ENCODE results near the gene C20orf173. TPM values are rescaled to one million over a fixed set of nuclear protein-coding genes. Genes with fewer than 3 reads are reported as not detected.

C20orf173 gene
- polyA plus RNA-seq, 1 of the 3 experiments (the other 2 are of a cell fraction): not detected

DNA sequence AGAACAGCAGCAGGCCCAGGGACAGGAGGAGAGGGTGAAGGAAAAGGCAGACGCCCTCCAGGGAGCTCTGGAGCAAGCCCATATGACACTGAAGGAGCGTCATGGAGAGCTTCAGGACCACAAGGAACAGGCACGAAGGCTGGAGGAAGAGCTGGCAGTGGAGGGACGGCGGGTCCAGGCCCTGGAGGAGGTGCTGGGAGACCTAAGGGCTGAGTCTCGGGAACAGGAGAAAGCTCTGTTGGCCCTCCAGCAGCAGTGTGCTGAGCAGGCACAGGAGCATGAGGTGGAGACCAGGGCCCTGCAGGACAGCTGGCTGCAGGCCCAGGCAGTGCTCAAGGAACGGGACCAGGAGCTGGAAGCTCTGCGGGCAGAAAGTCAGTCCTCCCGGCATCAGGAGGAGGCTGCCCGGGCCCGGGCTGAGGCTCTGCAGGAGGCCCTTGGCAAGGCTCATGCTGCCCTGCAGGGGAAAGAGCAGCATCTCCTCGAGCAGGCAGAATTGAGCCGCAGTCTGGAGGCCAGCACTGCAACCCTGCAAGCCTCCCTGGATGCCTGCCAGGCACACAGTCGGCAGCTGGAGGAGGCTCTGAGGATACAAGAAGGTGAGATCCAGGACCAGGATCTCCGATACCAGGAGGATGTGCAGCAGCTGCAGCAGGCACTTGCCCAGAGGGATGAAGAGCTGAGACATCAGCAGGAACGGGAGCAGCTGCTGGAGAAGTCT lies 25.5 kb downstream of the C20orf173 start:
- Histone ChIP-seq H3K9me2 (no peaks in the 10 kb centered on the region), H4K20me1 (ENCODE audit: insufficient read depth) (no peaks in the 10 kb centered on the region), H3K27me3 (ENCODE audit: insufficient read depth) (no peaks in the 10 kb centered on the region), H3K4me2 (no peak overlapping the region), H3F3A (replicated peaks; ENCODE audit: insufficient read depth) (no peaks in the 10 kb centered on the region), H3K4me1 (ENCODE audit: control insufficient read depth in 1 of 2, insufficient read depth in 2 of 2, low read depth in 1 of 2, low read length in 1 of 2) (peaks cover 0 to 2% of the 10 kb centered on the region in 2 experiments; a peak in 1 of 4 replicates), H3K27ac (ENCODE audit: low read depth in 2 of 2, low read length in 1 of 2) (no peak overlapping the region; a peak in 1 of 4 replicates), H3K9ac (no peak overlapping the region), H2AFZ (ENCODE audit: low read depth) (no peak overlapping the region), H3K9me3 (no peaks in the 10 kb centered on the region), H3K36me3 (replicated peaks in 1 of 2; ENCODE audit: control insufficient read depth in 1 of 2, insufficient read depth in 2 of 2, low read length in 1 of 2) (peaks cover 17 to 70% of the 10 kb centered on the region in 2 experiments), H3K79me2 (ENCODE audit: insufficient read depth) (no peaks in the 10 kb centered on the region), H3K4me3 (ENCODE audit: low read depth in 2 of 2, low read length in 1 of 2) (no peak overlapping the region)
- ChIA-PET POLR2A (interaction anchor here (1.3 to 1.6 kb wide), 2 partner anchors 12 to 49 kb away, joined by 4 to 9 read pairs; partner anchors contain the start of gene CEP250), CTCF (interaction anchor here (1.8 to 1.9 kb wide), 2 partner anchors 8 to 40 kb away, joined by 5 to 8 read pairs; no protein-coding TSS in a partner anchor)
- 91% methylated on average over 8 of the region's 16 CpGs for WGBS (ENCODE audit: low lambda C conversion rate)
- no peak for DNase-seq
- TF ChIP-seq YY1 (IDR thresholded peaks at IDR 0.05; ENCODE audit: low read depth) (no peak), SMC3 (IDR thresholded peaks at IDR 0.05; ENCODE audit: low read depth, low read length) (no peak), EP300 (IDR thresholded peaks at IDR 0.05; ENCODE audit: borderline replicate concordance in 1 of 2, low read depth in 1 of 2, low read length in 1 of 2) (no peak), CHD2 (IDR thresholded peaks at IDR 0.05; ENCODE audit: low read length, partially characterized antibody) (no peak), ELF1 (IDR thresholded peaks at IDR 0.05) (no peak), CTCF (IDR thresholded peaks at IDR 0.05) (no peak), MEF2A (IDR thresholded peaks at IDR 0.05; ENCODE audit: borderline replicate concordance, low read depth) (no peak), RAD21 (IDR thresholded peaks at IDR 0.05; ENCODE audit: low read length) (no peak), PBX3 (IDR thresholded peaks at IDR 0.05) (no peak), SIN3A (IDR thresholded peaks at IDR 0.05; ENCODE audit: borderline replicate concordance, low read depth, low read length) (no peak), EZH2phosphoT487 (IDR thresholded peaks at IDR 0.05; ENCODE audit: borderline replicate concordance, low read depth) (no peak), RXRA (IDR thresholded peaks at IDR 0.05; ENCODE audit: borderline replicate concordance, low read depth) (no peak), NRF1 (IDR thresholded peaks at IDR 0.05; ENCODE audit: low read depth, low read length) (no peak), TCF12 (IDR thresholded peaks at IDR 0.05) (no peak), MAX (IDR thresholded peaks at IDR 0.05; ENCODE audit: low read depth) (no peak), RFX5 (IDR thresholded peaks at IDR 0.05; ENCODE audit: low read length) (no peak)
- TF ChIP-seq, protein P1, sequence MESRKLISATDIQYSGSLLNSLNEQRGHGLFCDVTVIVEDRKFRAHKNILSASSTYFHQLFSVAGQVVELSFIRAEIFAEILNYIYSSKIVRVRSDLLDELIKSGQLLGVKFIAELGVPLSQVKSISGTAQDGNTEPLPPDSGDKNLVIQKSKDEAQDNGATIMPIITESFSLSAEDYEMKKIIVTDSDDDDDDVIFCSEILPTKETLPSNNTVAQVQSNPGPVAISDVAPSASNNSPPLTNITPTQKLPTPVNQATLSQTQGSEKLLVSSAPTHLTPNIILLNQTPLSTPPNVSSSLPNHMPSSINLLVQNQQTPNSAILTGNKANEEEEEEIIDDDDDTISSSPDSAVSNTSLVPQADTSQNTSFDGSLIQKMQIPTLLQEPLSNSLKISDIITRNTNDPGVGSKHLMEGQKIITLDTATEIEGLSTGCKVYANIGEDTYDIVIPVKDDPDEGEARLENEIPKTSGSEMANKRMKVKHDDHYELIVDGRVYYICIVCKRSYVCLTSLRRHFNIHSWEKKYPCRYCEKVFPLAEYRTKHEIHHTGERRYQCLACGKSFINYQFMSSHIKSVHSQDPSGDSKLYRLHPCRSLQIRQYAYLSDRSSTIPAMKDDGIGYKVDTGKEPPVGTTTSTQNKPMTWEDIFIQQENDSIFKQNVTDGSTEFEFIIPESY (IDR thresholded peaks at IDR 0.05; ENCODE audit: borderline replicate concordance, low read depth): no peak
